Measurements from ENCODE around the gene SNRNP200.
A peak's percentile ranks its signal among the peaks of the same experiment; 100 is the strongest.

The SNRNP200 gene

GRCh38 chr2:96305091-96305978 lies at the start of gene SNRNP200:
TSS of gene SNRNP200 (minus strand) at chr2:96305546. CDS start at chr2:96305437, 109 bp downstream.
- peak within 1 kb of the TSS; percentile 99 for H3K4me3 ChIP-seq (ENCODE audit: low read length)
- no peaks in the 10 kb centered on the region for H3K9me3 ChIP-seq (ENCODE audit: control insufficient read depth, low read depth, low read length)
- no peaks in the 10 kb centered on the region for H3K4me1 ChIP-seq (ENCODE audit: control insufficient read depth, low read depth, low read length)
- peaks cover 36% of the 10 kb centered on the region for H3K36me3 ChIP-seq (ENCODE audit: control insufficient read depth, low read depth, low read length)
- H3K27me3 ChIP-seq (ENCODE audit: control insufficient read depth, insufficient read depth, low read length) = no peaks in the 10 kb centered on the region
- H3K9ac ChIP-seq (ENCODE audit: low read length) = peak within 1 kb of the TSS; percentile 83
- peak within 1 kb of the TSS; percentile 82 for H3K27ac ChIP-seq (ENCODE audit: low read length)

GRCh38 chr2:96354492-96354891 lies 49.1 kb upstream of the SNRNP200 start:
- no peaks in the 10 kb centered on the region for H3K4me1 ChIP-seq (ENCODE audit: control insufficient read depth, low read depth, low read length)
- H3K27ac ChIP-seq (ENCODE audit: low read length) = no peak overlapping the region
- H3K9me3 ChIP-seq (ENCODE audit: control insufficient read depth, low read depth, low read length) = no peaks in the 10 kb centered on the region
- H3K36me3 ChIP-seq (ENCODE audit: control insufficient read depth, low read depth, low read length) = peaks cover 69% of the 10 kb centered on the region
- H3K9ac ChIP-seq (ENCODE audit: low read length) = no peak overlapping the region
- no peaks in the 10 kb centered on the region for H3K27me3 ChIP-seq (ENCODE audit: control insufficient read depth, insufficient read depth, low read length)
- no peak overlapping the region for H3K4me3 ChIP-seq (ENCODE audit: low read length)

- H3K9ac ChIP-seq (ENCODE audit: low read length) = no peak overlapping the region
- no peak overlapping the region for H3K4me3 ChIP-seq (ENCODE audit: low read length)
- H3K9me3 ChIP-seq (ENCODE audit: control insufficient read depth, low read depth, low read length) = no peaks in the 10 kb centered on the region
- H3K27ac ChIP-seq (ENCODE audit: low read length) = no peak overlapping the region
- H3K36me3 ChIP-seq (ENCODE audit: control insufficient read depth, low read depth, low read length) = peaks cover 69% of the 10 kb centered on the region
- H3K4me1 ChIP-seq (ENCODE audit: control insufficient read depth, low read depth, low read length) = no peaks in the 10 kb centered on the region
- H3K27me3 ChIP-seq (ENCODE audit: control insufficient read depth, insufficient read depth, low read length) = no peaks in the 10 kb centered on the region
These were observed 48.3 kb upstream of the SNRNP200 start for GRCh38 chr2:96353606-96354101.

- Histone ChIP-seq H3K27me3 (ENCODE audit: control insufficient read depth, insufficient read depth, low read length) (no peaks in the 10 kb centered on the region), H3K4me1 (ENCODE audit: control insufficient read depth, low read depth, low read length) (no peaks in the 10 kb centered on the region), H3K9ac (ENCODE audit: low read length) (no peak overlapping the region), H3K36me3 (ENCODE audit: control insufficient read depth, low read depth, low read length) (peaks cover 69% of the 10 kb centered on the region), H3K27ac (ENCODE audit: low read length) (no peak overlapping the region), H3K4me3 (ENCODE audit: low read length) (no peak overlapping the region), H3K9me3 (ENCODE audit: control insufficient read depth, low read depth, low read length) (no peaks in the 10 kb centered on the region)
These were observed 47.8 kb upstream of the SNRNP200 start for GRCh38 chr2:96353032-96353561.

- Histone ChIP-seq H3K36me3 (ENCODE audit: control insufficient read depth, low read depth, low read length) (peaks cover 87% of the 10 kb centered on the region), H3K4me3 (ENCODE audit: low read length) (no peak overlapping the region), H3K4me1 (ENCODE audit: control insufficient read depth, low read depth, low read length) (no peaks in the 10 kb centered on the region), H3K9me3 (ENCODE audit: control insufficient read depth, low read depth, low read length) (no peaks in the 10 kb centered on the region), H3K27me3 (ENCODE audit: control insufficient read depth, insufficient read depth, low read length) (no peaks in the 10 kb centered on the region), H3K27ac (ENCODE audit: low read length) (no peak overlapping the region), H3K9ac (ENCODE audit: low read length) (no peak overlapping the region)
These were observed 42.0 kb upstream of the SNRNP200 start for GRCh38 chr2:96347395-96347794.

GRCh38 chr2:96345868-96346462 lies 40.6 kb upstream of the SNRNP200 start:
- Histone ChIP-seq H3K4me1 (ENCODE audit: control insufficient read depth, low read depth, low read length) (no peaks in the 10 kb centered on the region), H3K4me3 (ENCODE audit: low read length) (no peak overlapping the region), H3K27me3 (ENCODE audit: control insufficient read depth, insufficient read depth, low read length) (no peaks in the 10 kb centered on the region), H3K9me3 (ENCODE audit: control insufficient read depth, low read depth, low read length) (no peaks in the 10 kb centered on the region), H3K36me3 (ENCODE audit: control insufficient read depth, low read depth, low read length) (peaks cover 90% of the 10 kb centered on the region), H3K9ac (ENCODE audit: low read length) (no peak overlapping the region), H3K27ac (ENCODE audit: low read length) (no peak overlapping the region)

- H3K27ac ChIP-seq (ENCODE audit: low read length) = no peak overlapping the region
- no peaks in the 10 kb centered on the region for H3K9me3 ChIP-seq (ENCODE audit: control insufficient read depth, low read depth, low read length)
- H3K27me3 ChIP-seq (ENCODE audit: control insufficient read depth, insufficient read depth, low read length) = no peaks in the 10 kb centered on the region
- no peak overlapping the region for H3K9ac ChIP-seq (ENCODE audit: low read length)
- no peaks in the 10 kb centered on the region for H3K4me1 ChIP-seq (ENCODE audit: control insufficient read depth, low read depth, low read length)
- no peak overlapping the region for H3K4me3 ChIP-seq (ENCODE audit: low read length)
- peaks cover 87% of the 10 kb centered on the region for H3K36me3 ChIP-seq (ENCODE audit: control insufficient read depth, low read depth, low read length)
These were observed 40.1 kb upstream of the SNRNP200 start for GRCh38 chr2:96345438-96345837.

GRCh38 chr2:96344011-96344410 lies 38.7 kb upstream of the SNRNP200 start:
- Histone ChIP-seq H3K9ac (ENCODE audit: low read length) (no peak overlapping the region), H3K36me3 (ENCODE audit: control insufficient read depth, low read depth, low read length) (peaks cover 72% of the 10 kb centered on the region), H3K9me3 (ENCODE audit: control insufficient read depth, low read depth, low read length) (no peaks in the 10 kb centered on the region), H3K4me1 (ENCODE audit: control insufficient read depth, low read depth, low read length) (no peaks in the 10 kb centered on the region), H3K27me3 (ENCODE audit: control insufficient read depth, insufficient read depth, low read length) (no peaks in the 10 kb centered on the region), H3K27ac (ENCODE audit: low read length) (no peak overlapping the region), H3K4me3 (ENCODE audit: low read length) (no peak overlapping the region)

GRCh38 chr2:96342085-96342484 lies 36.7 kb upstream of the SNRNP200 start:
- Histone ChIP-seq H3K9me3 (ENCODE audit: control insufficient read depth, low read depth, low read length) (no peaks in the 10 kb centered on the region), H3K36me3 (ENCODE audit: control insufficient read depth, low read depth, low read length) (peaks cover 63% of the 10 kb centered on the region), H3K9ac (ENCODE audit: low read length) (no peak overlapping the region), H3K4me3 (ENCODE audit: low read length) (no peak overlapping the region), H3K27me3 (ENCODE audit: control insufficient read depth, insufficient read depth, low read length) (no peaks in the 10 kb centered on the region), H3K4me1 (ENCODE audit: control insufficient read depth, low read depth, low read length) (no peaks in the 10 kb centered on the region), H3K27ac (ENCODE audit: low read length) (no peak overlapping the region)

- Histone ChIP-seq H3K36me3 (ENCODE audit: control insufficient read depth, low read depth, low read length) (peaks cover 59% of the 10 kb centered on the region), H3K4me1 (ENCODE audit: control insufficient read depth, low read depth, low read length) (peaks cover 2% of the 10 kb centered on the region), H3K9me3 (ENCODE audit: control insufficient read depth, low read depth, low read length) (no peaks in the 10 kb centered on the region), H3K27me3 (ENCODE audit: control insufficient read depth, insufficient read depth, low read length) (no peaks in the 10 kb centered on the region), H3K27ac (ENCODE audit: low read length) (no peak overlapping the region), H3K9ac (ENCODE audit: low read length) (no peak overlapping the region), H3K4me3 (ENCODE audit: low read length) (no peak overlapping the region)
These were observed 36.3 kb upstream of the SNRNP200 start for GRCh38 chr2:96341641-96342040.

GRCh38 chr2:96340493-96341414 lies 35.4 kb upstream of the SNRNP200 start:
- Histone ChIP-seq H3K9me3 (ENCODE audit: control insufficient read depth, low read depth, low read length) (no peaks in the 10 kb centered on the region), H3K27ac (ENCODE audit: low read length) (no peak overlapping the region), H3K4me3 (ENCODE audit: low read length) (no peak overlapping the region), H3K9ac (ENCODE audit: low read length) (no peak overlapping the region), H3K4me1 (ENCODE audit: control insufficient read depth, low read depth, low read length) (peaks cover 8% of the 10 kb centered on the region), H3K36me3 (ENCODE audit: control insufficient read depth, low read depth, low read length) (peaks cover 50% of the 10 kb centered on the region), H3K27me3 (ENCODE audit: control insufficient read depth, insufficient read depth, low read length) (no peaks in the 10 kb centered on the region)
